Hepatocyte (in vitro differentiated cells): Measurements from ENCODE around the gene AP3S1.

ENCODE experiments used
- EZH2 ChIP-seq: fragments of 200-600 bp; sonication (generic); IDR thresholded peaks from 2 replicates; pipeline ENCODE4 v1.6.1; 2016; ENCODE audit warnings: antibody characterized with exemption, mild to moderate bottlenecking, borderline replicate concordance
- EZH2phosphoT487 ChIP-seq: fragments of 200-600 bp; sonication (generic); IDR thresholded peaks from one replicate; pipeline ENCODE4 v1.6.1; 2018; ENCODE audit warnings: antibody characterized with exemption, mild to moderate bottlenecking, low read depth, moderate library complexity; ENCODE audit not compliant: unreplicated experiment, severe bottlenecking
- TF ChIP-seq, protein P1 (sequence below): fragments of 200-600 bp; sonication (generic); IDR thresholded peaks from 2 replicates; pipeline ENCODE4 v1.5.1; 2016; ENCODE audit warnings: antibody characterized with exemption, mild to moderate bottlenecking; ENCODE audit not compliant: poor library complexity

- TF ChIP-seq, protein P1, sequence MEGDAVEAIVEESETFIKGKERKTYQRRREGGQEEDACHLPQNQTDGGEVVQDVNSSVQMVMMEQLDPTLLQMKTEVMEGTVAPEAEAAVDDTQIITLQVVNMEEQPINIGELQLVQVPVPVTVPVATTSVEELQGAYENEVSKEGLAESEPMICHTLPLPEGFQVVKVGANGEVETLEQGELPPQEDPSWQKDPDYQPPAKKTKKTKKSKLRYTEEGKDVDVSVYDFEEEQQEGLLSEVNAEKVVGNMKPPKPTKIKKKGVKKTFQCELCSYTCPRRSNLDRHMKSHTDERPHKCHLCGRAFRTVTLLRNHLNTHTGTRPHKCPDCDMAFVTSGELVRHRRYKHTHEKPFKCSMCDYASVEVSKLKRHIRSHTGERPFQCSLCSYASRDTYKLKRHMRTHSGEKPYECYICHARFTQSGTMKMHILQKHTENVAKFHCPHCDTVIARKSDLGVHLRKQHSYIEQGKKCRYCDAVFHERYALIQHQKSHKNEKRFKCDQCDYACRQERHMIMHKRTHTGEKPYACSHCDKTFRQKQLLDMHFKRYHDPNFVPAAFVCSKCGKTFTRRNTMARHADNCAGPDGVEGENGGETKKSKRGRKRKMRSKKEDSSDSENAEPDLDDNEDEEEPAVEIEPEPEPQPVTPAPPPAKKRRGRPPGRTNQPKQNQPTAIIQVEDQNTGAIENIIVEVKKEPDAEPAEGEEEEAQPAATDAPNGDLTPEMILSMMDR: no peak
- no peak for TF ChIP-seq EZH2phosphoT487
- no peak for TF ChIP-seq EZH2
Observed at GRCh38 chr5:115841382-115842088, at the start of gene AP3S1, which contains the start of gene ATG12.
